ENCODE data around the gene RELL2.

DNA sequence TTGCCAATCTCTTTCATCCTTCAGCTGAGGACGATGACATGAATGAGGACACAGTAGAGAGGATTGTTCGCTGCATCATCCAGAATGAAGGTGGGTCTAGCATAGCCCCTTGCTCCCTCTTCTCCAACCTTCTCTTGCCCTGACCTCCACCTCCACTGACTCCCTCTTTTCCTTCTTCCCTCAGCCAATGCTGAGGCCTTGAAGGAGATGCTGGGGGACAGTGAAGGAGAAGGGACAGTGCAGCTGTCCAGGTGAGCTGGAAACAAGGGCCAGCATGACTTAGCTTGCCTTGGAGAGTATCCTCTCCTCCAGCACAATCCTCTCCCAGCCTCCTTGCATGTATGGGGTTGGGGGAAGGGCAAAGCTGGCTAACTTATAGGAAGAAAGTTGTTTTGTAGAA, 2.0 kb downstream of the RELL2 start:
- no peak for TF ChIP-seq POLR2AphosphoS5 (IDR thresholded peaks at IDR 0.05; ENCODE audit: low read depth, low read length)
- no peak for TF ChIP-seq SIN3A (IDR thresholded peaks at IDR 0.05; ENCODE audit: borderline replicate concordance, insufficient read depth, low read length)
- TF ChIP-seq TAF1 (IDR thresholded peaks at IDR 0.05; ENCODE audit: borderline replicate concordance, insufficient read depth, low read length): no peak

Measured in PFSK-1 (cell line).